GM19023 (cell line): ENCODE data around the gene PSTK.

Source experiments
- ATAC-seq: cut with Tn5 transposase; IDR thresholded peaks from one replicate; pipeline ENCODE4 v1.9.1; 2021; ENCODE audit warnings: mild to moderate bottlenecking, moderate library complexity; ENCODE audit not compliant: unreplicated experiment

PSTK gene

DNA sequence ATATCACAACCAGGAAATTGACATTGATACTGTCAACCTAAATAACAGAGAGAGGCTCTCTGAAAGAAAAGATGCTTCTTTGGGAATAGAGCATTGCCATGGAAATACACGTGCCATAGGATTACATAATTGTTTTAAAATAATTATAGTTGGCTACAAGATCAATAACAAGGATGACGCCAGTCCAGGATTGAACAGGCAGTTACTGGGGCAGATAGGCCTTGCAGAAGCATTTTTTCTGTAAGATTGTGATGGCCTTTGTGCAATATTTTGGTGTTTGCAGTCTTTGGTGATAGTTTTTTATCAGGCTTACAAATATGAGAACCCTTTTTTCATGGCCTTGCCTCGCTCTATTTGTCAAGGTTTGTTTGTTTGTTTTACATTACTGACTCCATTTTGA is 39.1 kb downstream of the PSTK start:
- ATAC-seq: no peak

DNA sequence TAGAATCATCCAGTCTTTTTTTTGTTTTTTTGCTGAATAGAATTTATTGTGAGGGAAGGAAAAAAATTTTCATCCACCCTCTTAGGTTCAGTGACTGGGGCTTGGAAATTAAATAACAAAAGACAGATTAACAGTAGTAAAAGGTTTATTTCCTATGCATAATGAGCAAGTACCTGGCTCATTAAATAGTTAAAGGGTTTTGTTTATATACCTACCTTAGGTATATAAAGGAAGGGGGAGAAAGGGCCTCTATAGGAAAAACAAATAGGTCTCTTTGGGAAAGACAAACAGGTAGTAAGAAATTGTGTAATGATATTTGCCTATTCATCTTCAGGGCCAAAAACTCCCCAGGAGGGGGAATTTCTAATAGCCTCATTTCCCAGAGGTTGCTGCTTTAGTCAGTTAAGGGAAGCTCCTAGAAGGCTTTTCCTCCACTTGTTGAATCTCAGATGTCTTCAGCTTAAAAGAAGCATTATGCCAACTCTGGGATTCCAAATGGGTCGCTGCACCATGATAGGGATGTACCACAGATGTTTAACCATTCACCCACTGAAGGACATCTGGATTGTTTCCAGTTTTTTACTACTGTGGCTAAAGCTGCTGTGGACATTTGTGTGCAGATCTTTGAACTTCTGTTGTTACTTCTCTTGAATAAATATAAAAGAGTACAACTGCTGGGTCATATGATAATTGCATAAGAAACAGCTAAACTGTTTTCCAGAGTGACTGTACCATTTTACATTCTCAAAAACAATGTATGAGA is 39.9 kb downstream of the PSTK start:
- no peak for ATAC-seq

DNA sequence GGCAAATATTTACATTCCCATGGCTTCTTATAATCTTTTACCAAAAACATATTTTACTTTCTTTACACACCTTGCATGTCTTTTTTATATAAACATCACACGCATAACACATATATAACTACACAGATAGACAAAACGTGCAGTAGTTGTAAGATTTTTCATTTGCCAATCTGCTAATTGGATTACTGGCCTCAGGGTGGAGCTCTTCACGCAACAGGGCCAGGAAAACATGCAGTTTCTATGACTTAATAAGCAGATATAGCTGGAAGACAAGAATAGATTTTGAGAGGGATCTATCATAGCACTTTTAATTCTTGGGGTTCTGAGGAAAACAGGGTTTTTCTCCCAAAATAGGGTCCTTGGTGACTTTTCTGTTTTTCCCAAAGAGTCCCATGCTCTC is 41.3 kb downstream of the PSTK start:
- no peak for ATAC-seq

DNA sequence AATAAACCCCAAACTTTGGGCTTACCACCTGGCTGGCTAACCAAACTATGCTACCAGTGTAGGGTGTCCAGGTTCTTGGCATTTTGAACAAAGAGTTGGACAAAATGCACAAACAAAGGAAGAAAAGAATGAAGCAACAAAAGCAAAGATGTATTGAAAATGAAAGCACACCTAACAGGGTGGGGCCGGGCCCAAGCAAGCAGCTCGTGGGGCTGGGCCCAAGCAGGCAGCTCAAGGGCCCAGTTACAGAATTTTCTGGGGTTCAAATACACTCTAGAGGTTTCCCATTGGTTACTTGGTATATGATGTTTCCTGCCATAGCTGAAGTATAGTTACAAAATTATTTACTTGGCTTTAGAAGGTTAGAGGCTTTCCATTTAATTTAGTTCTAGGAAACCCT is 44.3 kb downstream of the PSTK start:
- ATAC-seq: no peak

DNA sequence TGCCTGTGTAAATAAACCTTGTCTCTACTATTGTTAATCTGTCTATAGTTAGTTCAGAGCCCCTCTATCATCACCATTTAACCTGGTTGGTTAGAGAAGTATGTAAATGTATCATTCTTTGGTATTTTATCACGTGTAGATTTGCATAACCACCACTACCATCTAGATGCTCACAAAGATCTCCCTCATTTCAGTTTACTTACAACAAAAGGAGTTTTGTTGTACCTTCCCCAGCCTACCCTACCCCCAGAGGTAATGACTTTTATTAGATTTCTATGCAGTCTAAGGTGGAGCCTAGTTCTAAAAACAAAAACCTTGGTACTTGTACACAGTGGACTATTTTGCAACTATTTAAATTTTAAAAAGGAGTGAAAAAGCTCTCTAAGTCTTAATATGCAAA is 46.1 kb downstream of the PSTK start:
- no peak for ATAC-seq

DNA sequence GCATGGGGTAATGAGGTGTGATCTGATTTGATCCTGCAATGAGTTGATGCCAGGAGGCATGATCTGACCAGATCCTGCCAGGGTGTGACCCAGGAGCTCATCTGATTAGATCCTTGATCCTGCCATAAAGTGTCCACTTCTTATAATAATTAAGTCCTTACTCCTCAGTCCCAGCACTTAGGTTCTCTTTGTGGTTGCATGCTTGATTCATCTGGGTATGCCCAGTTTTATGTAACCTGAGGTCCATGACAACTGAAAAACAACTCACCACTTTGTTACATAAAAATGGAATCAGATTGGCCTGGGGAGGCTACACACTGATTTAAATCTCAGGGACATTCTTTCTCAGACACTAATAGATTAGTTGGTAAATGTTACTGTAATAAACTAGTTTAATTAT is 47.7 kb downstream of the PSTK start:
- ATAC-seq: no peak

DNA sequence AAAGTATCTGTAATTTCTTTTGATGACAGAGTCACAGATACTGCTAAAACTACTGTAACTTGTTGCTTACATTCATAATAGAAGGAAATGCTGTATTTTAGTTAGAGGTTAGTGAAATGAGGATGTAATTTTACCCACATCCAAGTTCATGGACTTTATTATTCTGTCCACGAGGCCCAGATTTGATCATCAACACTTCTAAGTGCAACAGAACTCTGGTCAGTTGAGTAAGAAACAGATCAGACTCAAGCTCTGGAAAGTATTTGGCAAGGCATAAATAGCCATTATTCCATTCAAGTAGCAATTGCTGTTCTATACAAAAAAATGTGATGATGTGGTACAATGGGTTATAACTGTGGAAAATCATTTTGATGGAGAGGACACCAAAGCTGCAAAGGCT is 50.9 kb downstream of the PSTK start:
- ATAC-seq: no peak

DNA sequence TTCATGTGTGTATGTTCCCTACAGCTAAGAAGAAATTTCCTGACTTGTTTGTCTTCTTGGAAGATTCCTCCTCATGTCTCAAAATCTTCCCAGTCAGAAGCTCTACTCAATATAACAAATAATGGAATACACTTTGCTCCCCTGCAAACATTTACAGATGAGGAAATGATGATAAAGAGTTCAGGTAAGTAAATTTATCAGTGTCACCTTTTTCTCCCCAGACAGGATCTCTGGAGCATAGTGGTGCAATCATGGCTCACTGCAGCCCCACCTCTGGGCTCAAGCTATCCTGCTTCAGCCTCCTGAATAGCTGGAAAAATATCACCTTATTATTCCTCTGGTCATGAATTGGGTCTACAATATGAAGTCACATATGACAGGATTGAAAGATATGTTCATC is 54.1 kb downstream of the PSTK start:
- ATAC-seq: no peak

DNA sequence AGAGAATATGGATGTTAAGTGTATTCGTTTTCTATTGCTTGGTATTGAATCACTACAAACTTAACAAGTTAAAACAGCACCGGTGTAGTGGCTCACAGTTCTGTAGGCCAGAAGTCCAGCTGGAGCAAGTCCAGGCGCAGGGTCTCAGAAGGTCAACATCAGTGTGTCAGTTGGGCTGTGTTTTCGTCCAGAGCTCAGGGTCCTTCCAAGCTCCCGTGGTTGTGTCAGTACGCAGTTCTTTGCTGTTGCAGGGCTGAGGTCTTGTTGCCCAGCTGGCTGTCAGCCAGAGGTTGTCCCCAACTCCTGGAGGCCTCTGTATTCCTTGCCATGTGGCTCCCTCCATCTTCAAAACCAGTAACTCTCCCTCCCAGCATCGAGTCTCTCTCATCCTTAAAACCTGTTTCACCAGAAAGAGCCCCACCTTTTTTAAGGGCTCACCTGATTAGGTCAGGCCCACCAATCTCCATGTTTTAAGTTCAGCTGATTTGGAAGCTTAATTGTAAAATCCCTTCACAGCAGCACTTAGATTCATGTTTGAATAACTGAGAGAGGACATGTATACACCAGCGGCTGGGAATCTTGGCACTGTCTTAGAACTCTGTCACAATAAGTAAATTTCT is 55.4 kb downstream of the PSTK start:
- ATAC-seq: no peak

DNA sequence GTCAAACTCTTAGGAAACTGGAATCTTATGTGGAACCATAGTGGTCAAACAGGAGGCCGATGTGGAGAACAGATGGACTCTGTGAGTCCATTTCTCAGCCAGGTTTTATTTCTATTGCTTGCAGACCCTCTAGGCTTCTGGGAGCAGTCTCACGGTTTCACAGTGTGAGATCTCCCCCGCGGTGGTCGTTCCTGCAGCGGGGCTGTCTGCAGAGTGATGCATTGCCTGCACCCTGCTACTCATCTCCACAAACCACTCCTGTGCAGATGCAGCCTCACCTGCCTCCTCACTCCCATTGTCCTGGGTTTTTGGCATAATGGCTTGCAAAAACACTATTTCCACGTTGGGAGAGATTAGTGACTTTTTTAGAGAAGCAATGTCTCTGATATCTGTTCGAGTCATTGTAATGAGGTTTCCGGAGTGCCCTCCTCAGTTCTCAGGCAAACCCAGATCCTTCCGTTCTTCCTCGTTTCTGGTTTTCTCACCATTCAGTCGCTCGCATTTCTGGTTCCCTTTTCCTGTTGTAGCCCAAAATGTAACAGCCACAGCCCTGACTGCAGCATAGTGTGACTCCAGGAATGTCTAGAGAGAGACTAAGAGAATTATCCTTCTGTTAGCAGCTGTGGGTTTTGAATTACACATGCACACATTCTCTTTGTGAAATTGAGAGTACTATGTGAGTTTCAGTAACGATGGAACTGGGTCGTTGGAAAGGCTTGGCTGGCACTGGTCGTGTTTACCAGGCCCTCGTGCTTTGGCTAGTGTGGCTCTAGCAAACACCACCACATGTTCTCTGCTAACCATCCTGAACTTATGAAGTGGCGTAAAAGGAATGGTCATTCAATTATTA is 58.8 kb downstream of the PSTK start:
- no peak for ATAC-seq

DNA sequence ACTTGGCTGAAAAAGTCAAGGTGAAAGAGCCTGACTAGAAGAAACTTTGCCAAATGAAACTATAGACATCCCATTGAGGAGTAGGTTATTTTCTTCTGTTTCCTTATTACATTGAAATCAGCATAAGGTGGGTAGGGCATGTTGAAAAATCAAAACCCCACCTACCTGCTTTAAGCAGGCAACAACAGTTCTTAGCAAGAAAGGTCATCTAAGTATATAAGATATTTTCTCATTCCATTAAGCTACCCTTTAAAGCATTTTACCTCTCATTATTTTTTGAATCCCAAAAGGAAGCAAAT is 59.4 kb downstream of the PSTK start:
- no peak for ATAC-seq
